Measurements from ENCODE around the gene JAZF1.

JAZF1 gene

GRCh38 chr7:28065721-28066285, 114.8 kb downstream of the JAZF1 start:
- Histone ChIP-seq H3K4me3 (ENCODE audit: low read depth, low read length, poor library complexity, severe bottlenecking) (no peak overlapping the region), H3K9ac (ENCODE audit: low read length) (no peak overlapping the region), H3K36me3 (ENCODE audit: insufficient read depth, low read length) (no peaks in the 10 kb centered on the region), H3K27me3 (ENCODE audit: insufficient read depth, low read length) (no peaks in the 10 kb centered on the region), H3F3A (ENCODE audit: insufficient read depth, low read length) (no peaks in the 10 kb centered on the region), H4K20me1 (ENCODE audit: insufficient read depth, low read length) (no peaks in the 10 kb centered on the region), H3K4me1 (ENCODE audit: insufficient read depth, low read length, severe bottlenecking) (peaks cover 12% of the 10 kb centered on the region), H3K79me2 (ENCODE audit: insufficient read depth, low read length) (no peaks in the 10 kb centered on the region), H3K4me2 (ENCODE audit: low read length) (no peak overlapping the region), H3K9me3 (ENCODE audit: low read length) (no peaks in the 10 kb centered on the region), H3K27ac (ENCODE audit: low read depth, low read length, poor library complexity, severe bottlenecking) (no peak overlapping the region), H2AFZ (ENCODE audit: low read length) (no peak overlapping the region), H3K9me2 (ENCODE audit: low read depth, low read length) (no peaks in the 10 kb centered on the region)
- TF ChIP-seq CTCF (IDR thresholded peaks at IDR 0.05; ENCODE audit: low read length) (no peak), EZH2 (IDR thresholded peaks at IDR 0.05; ENCODE audit: borderline replicate concordance, low read length) (no peak)

- Histone ChIP-seq H3K4me1 (ENCODE audit: insufficient read depth, low read length, severe bottlenecking) (peaks cover 12% of the 10 kb centered on the region), H3K4me3 (ENCODE audit: low read depth, low read length, poor library complexity, severe bottlenecking) (no peak overlapping the region), H4K20me1 (ENCODE audit: insufficient read depth, low read length) (no peaks in the 10 kb centered on the region), H3K4me2 (ENCODE audit: low read length) (no peak overlapping the region), H3F3A (ENCODE audit: insufficient read depth, low read length) (no peaks in the 10 kb centered on the region), H3K27me3 (ENCODE audit: insufficient read depth, low read length) (no peaks in the 10 kb centered on the region), H3K9me3 (ENCODE audit: low read length) (no peaks in the 10 kb centered on the region), H3K27ac (ENCODE audit: low read depth, low read length, poor library complexity, severe bottlenecking) (no peak overlapping the region), H2AFZ (ENCODE audit: low read length) (no peak overlapping the region), H3K36me3 (ENCODE audit: insufficient read depth, low read length) (no peaks in the 10 kb centered on the region), H3K9me2 (ENCODE audit: low read depth, low read length) (no peaks in the 10 kb centered on the region), H3K79me2 (ENCODE audit: insufficient read depth, low read length) (no peaks in the 10 kb centered on the region), H3K9ac (ENCODE audit: low read length) (no peak overlapping the region)
- TF ChIP-seq EZH2 (IDR thresholded peaks at IDR 0.05; ENCODE audit: borderline replicate concordance, low read length) (no peak), CTCF (IDR thresholded peaks at IDR 0.05; ENCODE audit: low read length) (no peak)
Observed at GRCh38 chr7:28065308-28065707, 115.3 kb downstream of the JAZF1 start.

DNA sequence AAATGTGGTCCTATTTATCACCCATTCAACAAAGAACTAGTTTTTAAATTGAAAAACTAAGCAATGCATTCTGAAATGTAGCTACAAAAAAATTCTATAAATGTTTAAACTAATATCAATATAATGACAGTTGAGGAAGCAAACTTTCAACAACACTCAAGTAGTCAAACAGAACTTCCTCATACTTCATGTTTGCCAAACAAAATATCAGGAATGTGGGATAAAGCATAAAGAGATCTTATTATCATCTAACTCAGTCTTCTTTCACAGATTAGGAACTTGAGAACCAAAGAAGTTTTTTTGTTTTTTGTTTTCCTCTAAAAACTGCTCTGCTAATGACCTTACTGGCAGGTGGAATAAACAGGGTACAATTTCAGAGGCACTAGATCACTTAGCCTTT, 116.2 kb downstream of the JAZF1 start:
- Histone ChIP-seq H3K79me2 (ENCODE audit: insufficient read depth, low read length) (no peaks in the 10 kb centered on the region), H3K27ac (ENCODE audit: low read depth, low read length, poor library complexity, severe bottlenecking) (no peak overlapping the region), H4K20me1 (ENCODE audit: insufficient read depth, low read length) (no peaks in the 10 kb centered on the region), H3K9ac (ENCODE audit: low read length) (no peak overlapping the region), H3K9me2 (ENCODE audit: low read depth, low read length) (no peaks in the 10 kb centered on the region), H3F3A (ENCODE audit: insufficient read depth, low read length) (no peaks in the 10 kb centered on the region), H3K4me1 (ENCODE audit: insufficient read depth, low read length, severe bottlenecking) (peaks cover 12% of the 10 kb centered on the region), H3K9me3 (ENCODE audit: low read length) (no peaks in the 10 kb centered on the region), H3K4me3 (ENCODE audit: low read depth, low read length, poor library complexity, severe bottlenecking) (no peak overlapping the region), H3K36me3 (ENCODE audit: insufficient read depth, low read length) (no peaks in the 10 kb centered on the region), H2AFZ (ENCODE audit: low read length) (no peak overlapping the region), H3K27me3 (ENCODE audit: insufficient read depth, low read length) (no peaks in the 10 kb centered on the region), H3K4me2 (ENCODE audit: low read length) (no peak overlapping the region)
- TF ChIP-seq EZH2 (IDR thresholded peaks at IDR 0.05; ENCODE audit: borderline replicate concordance, low read length) (no peak), CTCF (IDR thresholded peaks at IDR 0.05; ENCODE audit: low read length) (no peak)

Data from OCI-LY1 (cell line).